Stimulated activated naive CD8-positive, alpha-beta T cell treated with anti-CD3 and anti-CD28 coated beads, Interleukin-15, Interleukin-2, amounts not matched to agents 100 ng/mL and 50 ng/mL, for 24 hours (primary cell): ENCODE measurements around the gene ELFN1.
"Not testable (repeated sequence)": the region's sequence is repeated elsewhere in the genome, so short reads cannot be mapped to it uniquely, and the experiment has no call there.

Experiments
- H3K27ac Mint-ChIP-seq: one replicate; pipeline ENCODE4 v1.8.0; 2021; ENCODE audit warnings: mild to moderate bottlenecking, mixed read lengths
- H3K27me3 Mint-ChIP-seq: one replicate; pipeline ENCODE4 v1.8.0; 2021; ENCODE audit warnings: mixed read lengths
- H3K36me3 Mint-ChIP-seq: one replicate; pipeline ENCODE4 v1.8.0; 2021; ENCODE audit warnings: low read depth, mixed read lengths
- H3K4me1 Mint-ChIP-seq: one replicate; pipeline ENCODE4 v1.8.0; 2021; ENCODE audit warnings: low read depth, mixed read lengths
- H3K4me3 Mint-ChIP-seq: one replicate; pipeline ENCODE4 v1.8.0; 2021; ENCODE audit warnings: mild to moderate bottlenecking, mixed read lengths
- H3K9me3 Mint-ChIP-seq: one replicate; pipeline ENCODE4 v1.8.0; 2021; ENCODE audit warnings: mixed read lengths

ELFN1 gene

GRCh38 chr7:1755783-1756625 is 85.9 kb downstream of the ELFN1 start:
- no peaks in the 10 kb centered on the region for H3K27me3 Mint-ChIP-seq
- no peaks in the 10 kb centered on the region for H3K9me3 Mint-ChIP-seq
- no peak overlapping the region for H3K4me3 Mint-ChIP-seq
- no peaks in the 10 kb centered on the region for H3K36me3 Mint-ChIP-seq
- H3K4me1 Mint-ChIP-seq = peaks cover 3% of the 10 kb centered on the region
- H3K27ac Mint-ChIP-seq = no peak overlapping the region

GRCh38 chr7:1757601-1758000 is 87.5 kb downstream of the ELFN1 start:
- no peaks in the 10 kb centered on the region for H3K9me3 Mint-ChIP-seq
- H3K4me3 Mint-ChIP-seq = no peak overlapping the region
- H3K36me3 Mint-ChIP-seq = no peaks in the 10 kb centered on the region
- no peaks in the 10 kb centered on the region for H3K27me3 Mint-ChIP-seq
- H3K4me1 Mint-ChIP-seq = peaks cover 3% of the 10 kb centered on the region
- no peak overlapping the region for H3K27ac Mint-ChIP-seq

GRCh38 chr7:1758028-1758858 is 88.2 kb downstream of the ELFN1 start:
- Mint-ChIP-seq H3K27me3 (no peaks in the 10 kb centered on the region), H3K4me1 (no peaks in the 10 kb centered on the region), H3K4me3 (no peak overlapping the region), H3K36me3 (no peaks in the 10 kb centered on the region), H3K27ac (no peak overlapping the region), H3K9me3 (no peaks in the 10 kb centered on the region)

- Mint-ChIP-seq H3K27me3 (no peaks in the 10 kb centered on the region), H3K4me1 (no peaks in the 10 kb centered on the region), H3K36me3 (no peaks in the 10 kb centered on the region), H3K4me3 (no peak overlapping the region), H3K27ac (no peak overlapping the region), H3K9me3 (no peaks in the 10 kb centered on the region)
These were observed 88.9 kb downstream of the ELFN1 start for GRCh38 chr7:1758859-1759521.

- H3K27me3 Mint-ChIP-seq = no peaks in the 10 kb centered on the region
- H3K4me1 Mint-ChIP-seq = no peaks in the 10 kb centered on the region
- no peaks in the 10 kb centered on the region for H3K36me3 Mint-ChIP-seq
- H3K9me3 Mint-ChIP-seq = no peaks in the 10 kb centered on the region
- H3K4me3 Mint-ChIP-seq = no peak overlapping the region
- H3K27ac Mint-ChIP-seq = no peak overlapping the region
These were observed 91.0 kb downstream of the ELFN1 start for GRCh38 chr7:1761097-1761496.

GRCh38 chr7:1761774-1762173 is 91.7 kb downstream of the ELFN1 start:
- no peak overlapping the region for H3K4me3 Mint-ChIP-seq
- H3K9me3 Mint-ChIP-seq = no peaks in the 10 kb centered on the region
- H3K27ac Mint-ChIP-seq = no peak overlapping the region
- no peaks in the 10 kb centered on the region for H3K4me1 Mint-ChIP-seq
- H3K36me3 Mint-ChIP-seq = no peaks in the 10 kb centered on the region
- no peaks in the 10 kb centered on the region for H3K27me3 Mint-ChIP-seq

GRCh38 chr7:1762238-1762945 is 92.3 kb downstream of the ELFN1 start:
- Mint-ChIP-seq H3K4me3 (no peak overlapping the region), H3K36me3 (no peaks in the 10 kb centered on the region), H3K4me1 (no peaks in the 10 kb centered on the region), H3K9me3 (no peaks in the 10 kb centered on the region), H3K27me3 (no peaks in the 10 kb centered on the region), H3K27ac (no peak overlapping the region)

GRCh38 chr7:1763033-1763432 is 93.0 kb downstream of the ELFN1 start:
- no peaks in the 10 kb centered on the region for H3K9me3 Mint-ChIP-seq
- no peak overlapping the region for H3K27ac Mint-ChIP-seq
- H3K27me3 Mint-ChIP-seq = no peaks in the 10 kb centered on the region
- no peaks in the 10 kb centered on the region for H3K36me3 Mint-ChIP-seq
- no peaks in the 10 kb centered on the region for H3K4me1 Mint-ChIP-seq
- no peak overlapping the region for H3K4me3 Mint-ChIP-seq

- H3K36me3 Mint-ChIP-seq, H3K4me3 Mint-ChIP-seq, H3K27me3 Mint-ChIP-seq, H3K27ac Mint-ChIP-seq, H3K9me3 Mint-ChIP-seq, H3K4me1 Mint-ChIP-seq: not testable (repeated sequence)
These were observed 93.8 kb downstream of the ELFN1 start for GRCh38 chr7:1763911-1764310.

GRCh38 chr7:1765336-1765735 is 95.3 kb downstream of the ELFN1 start:
- no peaks in the 10 kb centered on the region for H3K36me3 Mint-ChIP-seq
- H3K4me1 Mint-ChIP-seq = no peaks in the 10 kb centered on the region
- no peak overlapping the region for H3K27ac Mint-ChIP-seq
- H3K27me3 Mint-ChIP-seq = no peaks in the 10 kb centered on the region
- no peaks in the 10 kb centered on the region for H3K9me3 Mint-ChIP-seq
- no peak overlapping the region for H3K4me3 Mint-ChIP-seq

GRCh38 chr7:1767524-1767923 is 97.4 kb downstream of the ELFN1 start:
- Mint-ChIP-seq H3K27ac (no peak overlapping the region), H3K36me3 (no peaks in the 10 kb centered on the region), H3K27me3 (no peaks in the 10 kb centered on the region), H3K9me3 (no peaks in the 10 kb centered on the region), H3K4me3 (no peak overlapping the region), H3K4me1 (no peaks in the 10 kb centered on the region)

GRCh38 chr7:1768832-1769231 is 98.8 kb downstream of the ELFN1 start:
- Mint-ChIP-seq H3K36me3 (no peaks in the 10 kb centered on the region), H3K4me1 (no peaks in the 10 kb centered on the region), H3K27ac (no peak overlapping the region), H3K9me3 (no peaks in the 10 kb centered on the region), H3K27me3 (no peaks in the 10 kb centered on the region), H3K4me3 (no peak overlapping the region)

GRCh38 chr7:1769286-1770200 is 99.5 kb downstream of the ELFN1 start:
- no peaks in the 10 kb centered on the region for H3K4me1 Mint-ChIP-seq
- H3K27ac Mint-ChIP-seq = no peak overlapping the region
- no peaks in the 10 kb centered on the region for H3K9me3 Mint-ChIP-seq
- H3K4me3 Mint-ChIP-seq = no peak overlapping the region
- H3K36me3 Mint-ChIP-seq = no peaks in the 10 kb centered on the region
- H3K27me3 Mint-ChIP-seq = no peaks in the 10 kb centered on the region

- H3K36me3 Mint-ChIP-seq = no peaks in the 10 kb centered on the region
- H3K9me3 Mint-ChIP-seq = peaks cover 5% of the 10 kb centered on the region
- H3K4me1 Mint-ChIP-seq = no peaks in the 10 kb centered on the region
- no peak overlapping the region for H3K4me3 Mint-ChIP-seq
- no peak overlapping the region for H3K27ac Mint-ChIP-seq
- peaks cover 5% of the 10 kb centered on the region for H3K27me3 Mint-ChIP-seq
These were observed 100.3 kb downstream of the ELFN1 start for GRCh38 chr7:1770331-1770730.
